ENCODE results near the gene TNIP2.
A peak's percentile ranks its signal among the peaks of the same experiment; 100 is the strongest.

Gene TNIP2, protein sequence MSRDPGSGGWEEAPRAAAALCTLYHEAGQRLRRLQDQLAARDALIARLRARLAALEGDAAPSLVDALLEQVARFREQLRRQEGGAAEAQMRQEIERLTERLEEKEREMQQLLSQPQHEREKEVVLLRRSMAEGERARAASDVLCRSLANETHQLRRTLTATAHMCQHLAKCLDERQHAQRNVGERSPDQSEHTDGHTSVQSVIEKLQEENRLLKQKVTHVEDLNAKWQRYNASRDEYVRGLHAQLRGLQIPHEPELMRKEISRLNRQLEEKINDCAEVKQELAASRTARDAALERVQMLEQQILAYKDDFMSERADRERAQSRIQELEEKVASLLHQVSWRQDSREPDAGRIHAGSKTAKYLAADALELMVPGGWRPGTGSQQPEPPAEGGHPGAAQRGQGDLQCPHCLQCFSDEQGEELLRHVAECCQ

DNA sequence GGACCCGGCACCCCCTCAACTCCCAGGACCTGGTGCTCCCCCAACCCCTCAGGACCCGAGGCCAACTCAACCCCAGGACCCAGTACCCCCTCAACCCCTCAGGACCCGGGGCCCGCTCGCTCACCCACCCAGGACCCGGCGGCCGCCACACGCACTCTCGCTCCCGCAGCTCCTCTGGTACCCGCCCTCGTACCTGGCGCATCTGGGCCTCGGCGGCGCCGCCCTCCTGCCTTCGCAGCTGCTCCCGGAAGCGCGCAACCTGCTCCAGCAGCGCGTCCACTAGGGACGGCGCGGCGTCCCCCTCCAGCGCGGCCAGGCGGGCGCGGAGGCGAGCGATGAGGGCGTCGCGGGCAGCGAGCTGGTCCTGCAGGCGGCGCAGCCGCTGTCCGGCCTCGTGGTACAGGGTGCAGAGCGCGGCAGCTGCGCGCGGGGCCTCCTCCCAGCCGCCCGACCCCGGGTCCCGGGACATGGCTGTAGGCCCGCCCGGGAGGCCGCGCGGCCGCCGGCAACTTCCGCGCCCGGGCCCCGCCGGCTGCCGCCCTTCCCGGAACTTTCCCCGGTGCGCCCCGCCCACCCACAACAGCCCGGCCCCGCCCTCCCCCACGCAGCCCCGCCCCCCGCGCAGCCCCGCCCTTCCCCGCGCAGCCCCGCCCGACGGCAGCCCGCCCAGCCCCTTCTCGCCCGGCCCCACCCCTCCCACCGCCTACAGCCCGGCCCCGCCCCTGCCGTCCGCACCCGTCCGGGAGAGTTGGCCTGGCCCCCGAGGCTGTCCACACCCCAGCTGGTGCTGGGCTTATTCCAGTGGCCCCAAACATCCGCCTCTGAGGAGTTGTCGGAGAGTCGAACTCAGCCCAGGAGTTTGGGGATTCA lies at the start of gene TNIP2:
TSS of gene TNIP2 (minus strand) at position 516 of the 870 bp plus-strand sequence. CDS start at position 469, 47 bp downstream.
- DNase-seq (ENCODE audit: extremely low read depth, low read depth) = peak; percentile 55
- TF ChIP-seq, protein P1, sequence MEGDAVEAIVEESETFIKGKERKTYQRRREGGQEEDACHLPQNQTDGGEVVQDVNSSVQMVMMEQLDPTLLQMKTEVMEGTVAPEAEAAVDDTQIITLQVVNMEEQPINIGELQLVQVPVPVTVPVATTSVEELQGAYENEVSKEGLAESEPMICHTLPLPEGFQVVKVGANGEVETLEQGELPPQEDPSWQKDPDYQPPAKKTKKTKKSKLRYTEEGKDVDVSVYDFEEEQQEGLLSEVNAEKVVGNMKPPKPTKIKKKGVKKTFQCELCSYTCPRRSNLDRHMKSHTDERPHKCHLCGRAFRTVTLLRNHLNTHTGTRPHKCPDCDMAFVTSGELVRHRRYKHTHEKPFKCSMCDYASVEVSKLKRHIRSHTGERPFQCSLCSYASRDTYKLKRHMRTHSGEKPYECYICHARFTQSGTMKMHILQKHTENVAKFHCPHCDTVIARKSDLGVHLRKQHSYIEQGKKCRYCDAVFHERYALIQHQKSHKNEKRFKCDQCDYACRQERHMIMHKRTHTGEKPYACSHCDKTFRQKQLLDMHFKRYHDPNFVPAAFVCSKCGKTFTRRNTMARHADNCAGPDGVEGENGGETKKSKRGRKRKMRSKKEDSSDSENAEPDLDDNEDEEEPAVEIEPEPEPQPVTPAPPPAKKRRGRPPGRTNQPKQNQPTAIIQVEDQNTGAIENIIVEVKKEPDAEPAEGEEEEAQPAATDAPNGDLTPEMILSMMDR (IDR thresholded peaks at IDR 0.05; ENCODE audit: low read depth, low read length) = no peak; the same call in 1 of the 2 replicates

DNA sequence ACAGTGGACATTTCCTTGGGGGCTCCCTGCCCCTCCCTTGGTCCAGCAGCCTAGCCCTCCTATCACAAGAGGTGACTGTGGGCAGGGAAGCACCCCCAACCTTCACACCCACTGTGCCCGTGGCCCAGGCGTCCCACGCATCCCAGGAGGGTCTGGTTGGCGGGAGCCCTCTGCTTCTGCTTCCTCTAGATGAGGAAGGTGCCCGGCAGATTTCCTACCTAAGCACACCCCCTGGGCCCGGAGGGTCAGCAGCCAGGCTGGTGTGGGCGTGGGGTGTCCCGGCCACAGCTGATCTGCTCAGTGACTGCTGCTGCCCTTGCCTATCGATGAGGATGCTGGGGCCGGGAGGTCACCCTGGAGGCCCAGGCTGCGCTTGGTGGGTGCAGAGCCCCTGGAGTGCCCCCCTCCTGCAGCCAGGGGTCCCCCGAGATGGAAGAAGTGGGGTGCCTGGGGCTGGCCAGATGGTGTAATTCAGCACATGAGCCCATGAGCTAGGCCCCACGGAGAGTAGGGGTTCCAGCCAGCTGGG lies 48.9 kb upstream of the TNIP2 start:
- TF ChIP-seq, protein P1 (IDR thresholded peaks at IDR 0.05; ENCODE audit: low read depth, low read length) = no peak
- no peak for DNase-seq (ENCODE audit: extremely low read depth, low read depth)

DNA sequence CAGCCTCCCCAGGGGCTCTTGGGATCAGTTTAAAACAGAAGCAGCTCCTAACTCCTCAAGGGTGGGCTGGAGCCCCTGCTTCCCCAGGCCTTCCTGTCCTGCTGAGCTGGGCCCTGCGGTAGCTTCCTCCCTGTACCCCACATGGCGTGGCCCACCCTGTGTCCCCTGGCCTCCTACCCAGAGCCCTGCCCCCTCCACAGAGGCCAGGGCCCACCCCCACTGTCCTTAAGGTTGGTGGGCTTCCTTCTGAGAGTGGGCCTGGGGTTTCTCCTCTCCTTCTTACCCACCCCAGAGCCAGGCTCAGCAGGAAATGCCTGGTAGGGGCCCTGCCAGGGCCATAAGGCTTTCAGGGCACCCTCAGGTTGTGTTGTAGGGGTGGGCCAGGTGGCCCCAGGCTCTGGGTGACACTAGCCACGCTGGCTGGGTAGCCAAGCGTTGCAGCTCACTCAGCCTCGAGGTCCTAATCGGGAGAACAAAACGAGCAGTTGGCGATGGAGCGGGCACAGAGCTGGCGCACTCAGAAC lies 48.4 kb upstream of the TNIP2 start:
- DNase-seq (ENCODE audit: extremely low read depth, low read depth) = no peak
- TF ChIP-seq, protein P1 (IDR thresholded peaks at IDR 0.05; ENCODE audit: low read depth, low read length) = no peak

DNA sequence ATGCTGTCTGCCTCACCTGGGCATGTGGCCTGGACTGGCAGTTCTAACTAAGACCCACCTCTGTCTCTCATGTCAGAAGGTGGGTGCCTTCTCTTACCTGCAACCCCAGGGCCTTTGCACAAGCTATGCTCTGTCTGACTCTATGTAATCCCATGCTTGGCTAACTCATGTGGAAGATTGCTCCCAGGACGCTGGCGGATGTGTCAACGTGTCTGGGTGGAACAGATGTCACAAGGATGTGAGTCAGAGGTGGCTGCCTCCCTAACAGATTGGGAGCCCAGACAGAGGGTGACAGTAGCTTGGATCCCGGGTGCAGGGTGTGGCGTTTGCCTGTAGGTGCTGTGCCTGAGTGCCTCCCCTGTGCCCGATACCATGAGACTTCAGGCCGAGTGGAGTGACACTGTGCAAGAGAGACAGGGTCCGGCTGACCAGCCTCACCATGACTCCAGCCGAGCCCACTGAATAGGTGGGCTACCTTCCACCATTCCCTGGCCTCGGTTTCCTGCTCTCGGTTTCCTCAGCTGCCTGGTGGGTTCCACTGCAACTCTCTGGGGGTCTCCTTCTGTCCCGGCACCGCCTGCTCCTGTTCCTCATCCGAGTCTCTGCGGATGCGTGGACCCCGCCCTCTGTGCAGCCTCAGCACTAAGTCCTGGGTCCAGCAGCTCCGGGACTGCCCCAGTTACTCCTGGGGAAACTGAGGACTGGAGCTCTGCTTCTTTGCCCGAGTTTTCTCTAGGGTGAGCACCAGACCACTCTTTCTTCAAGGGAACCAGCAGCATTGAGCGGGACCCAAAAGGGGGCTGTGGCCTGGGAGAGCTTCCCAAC lies 47.7 kb upstream of the TNIP2 start:
- TF ChIP-seq, protein P1 (IDR thresholded peaks at IDR 0.05; ENCODE audit: low read depth, low read length) = no peak
- no peak for DNase-seq (ENCODE audit: extremely low read depth, low read depth)

DNA sequence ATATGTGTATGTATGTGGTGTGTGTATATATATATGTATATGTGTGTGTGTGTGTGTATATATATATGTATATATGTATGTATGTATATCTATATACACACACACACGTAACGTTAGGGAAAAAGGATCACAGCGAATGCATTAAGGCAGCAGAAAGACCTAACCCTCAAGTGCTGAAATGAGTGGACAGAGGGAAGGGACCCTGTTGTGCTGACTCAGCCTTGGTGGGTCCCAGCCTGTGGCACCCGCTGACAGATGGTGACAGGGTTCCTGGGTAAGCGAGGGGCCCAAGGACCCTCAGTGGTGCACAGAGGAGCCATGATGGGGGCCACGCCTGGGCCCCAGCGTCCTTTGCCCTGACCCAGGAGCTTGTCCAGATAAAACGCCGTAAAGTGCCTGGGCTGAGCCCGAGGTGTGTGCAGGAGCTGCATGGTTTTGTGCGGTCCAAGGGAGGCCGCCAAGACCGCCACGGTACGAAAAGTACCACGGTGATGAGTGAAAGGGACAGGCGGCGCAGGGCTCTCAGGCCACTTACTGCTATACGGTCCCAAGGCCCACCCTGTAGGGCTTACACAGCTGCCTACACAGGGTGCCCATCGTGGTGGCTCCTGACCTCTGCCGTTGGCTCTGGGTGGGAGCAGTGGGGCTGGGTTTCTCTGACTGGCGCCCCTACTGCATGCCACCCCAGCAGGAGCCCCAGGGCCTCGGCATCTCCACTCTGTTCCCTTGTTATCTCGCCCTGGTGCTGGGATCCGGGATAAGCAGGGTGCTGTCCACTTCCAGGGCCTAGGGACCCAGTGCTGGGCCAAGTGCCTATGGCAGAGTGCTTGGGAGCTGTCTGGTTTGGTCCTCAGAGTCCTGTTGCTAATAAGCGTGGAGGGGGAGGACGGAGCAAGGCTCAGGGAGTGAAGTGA lies 46.7 kb upstream of the TNIP2 start:
- no peak for DNase-seq (ENCODE audit: extremely low read depth, low read depth)
- TF ChIP-seq, protein P1 (IDR thresholded peaks at IDR 0.05; ENCODE audit: low read depth, low read length) = no peak

All from AG09319 (cell line).